LHCN-M2 (cell line): ENCODE results near the gene BEND2. TPM values are rescaled to one million over a fixed set of nuclear protein-coding genes. Genes with fewer than 3 reads are reported as not detected.

Experiments
- DNase-seq: peaks from one replicate; pipeline ENCODE4 v3.0.0-alpha.2; 2012; ENCODE audit warnings: low read depth
- total RNA-seq: library from RNA; depleted of rRNA; stranded (reverse); fragments of >200 nt; gene quantifications from 2 replicates; pipeline ENCODE4 v1.2.3, GENCODE V29; 2014; rRNA removed

BEND2 gene
- total RNA-seq, 1 experiment from 2014 or later, result not detected

- DNase-seq, result no peak
Observed at GRCh38 chrX:18146009-18146408, 74.7 kb downstream of the BEND2 start.

GRCh38 chrX:18136816-18137215 lies 83.9 kb downstream of the BEND2 start:
- DNase-seq, result no peak

- no peak for DNase-seq
Observed at GRCh38 chrX:18133605-18134004, 87.1 kb downstream of the BEND2 start.

GRCh38 chrX:18129690-18130089 lies 91.0 kb downstream of the BEND2 start:
- no peak for DNase-seq

- DNase-seq, result no peak
Observed at GRCh38 chrX:18126971-18127370, 93.7 kb downstream of the BEND2 start.

- no peak for DNase-seq
Observed at GRCh38 chrX:18119856-18120255, 100.8 kb downstream of the BEND2 start.

Other genes starting within 250 kb of the BEND2 start
- 4.2 and 5.6 TPM in 2 replicates for gene SCML2, start 133.8 kb upstream of the BEND2 start, total RNA-seq
- 3.5 and 4.0 TPM in 2 replicates for gene CDKL5, start 204.7 kb upstream of the BEND2 start, total RNA-seq